ENCODE results near the gene CD180. TPM values are rescaled to one million over a fixed set of nuclear protein-coding genes. Genes with fewer than 3 reads are reported as not detected.

The CD180 gene
- total RNA-seq, 1 donor from 2014 or later: 0.24 TPM

GRCh38 chr5:67209141-67209771 lies 12.7 kb upstream of the CD180 start:
- ATAC-seq: peak; percentile 75

- ATAC-seq: no peak
Measured at GRCh38 chr5:67208403-67208802, 11.8 kb upstream of the CD180 start.

GRCh38 chr5:67206929-67207328 lies 10.3 kb upstream of the CD180 start:
- peak; percentile 90 for ATAC-seq

GRCh38 chr5:67206461-67206860 lies 9.9 kb upstream of the CD180 start:
- no peak for ATAC-seq

- ATAC-seq: no peak
Measured at GRCh38 chr5:67205981-67206380, 9.4 kb upstream of the CD180 start.

GRCh38 chr5:67204821-67205220 lies 8.2 kb upstream of the CD180 start:
- ATAC-seq: no peak

GRCh38 chr5:67203701-67204074 lies 7.1 kb upstream of the CD180 start:
- ATAC-seq: no peak

- no peak for ATAC-seq
Measured at GRCh38 chr5:67202828-67203227, 6.2 kb upstream of the CD180 start.

GRCh38 chr5:67201897-67202549 lies 5.4 kb upstream of the CD180 start:
- ATAC-seq: no peak

GRCh38 chr5:67200809-67201562 lies 4.4 kb upstream of the CD180 start:
- no peak for ATAC-seq

- no peak for ATAC-seq
Measured at GRCh38 chr5:67199859-67200258, 3.3 kb upstream of the CD180 start.

GRCh38 chr5:67198917-67199316 lies 2.3 kb upstream of the CD180 start:
- no peak for ATAC-seq

- no peak for ATAC-seq
Measured at GRCh38 chr5:67197536-67197935, 937 bp upstream of the CD180 start.

GRCh38 chr5:67195406-67196275 lies 958 bp downstream of the CD180 start:
- peak; percentile 15 for ATAC-seq

GRCh38 chr5:67194166-67194565 lies 2.4 kb downstream of the CD180 start:
- ATAC-seq: no peak

- no peak for ATAC-seq
Measured at GRCh38 chr5:67193439-67193807, 3.2 kb downstream of the CD180 start.

- no peak for ATAC-seq
Measured at GRCh38 chr5:67192719-67193438, 3.7 kb downstream of the CD180 start.

- no peak for ATAC-seq
Measured at GRCh38 chr5:67190861-67191260, 5.7 kb downstream of the CD180 start.

GRCh38 chr5:67190410-67190809 lies 6.2 kb downstream of the CD180 start:
- no peak for ATAC-seq

- no peak for ATAC-seq
Measured at GRCh38 chr5:67189931-67190330, 6.7 kb downstream of the CD180 start.

GRCh38 chr5:67189079-67189354 lies 7.6 kb downstream of the CD180 start:
- no peak for ATAC-seq

GRCh38 chr5:67188274-67189078 lies 8.1 kb downstream of the CD180 start:
- no peak for ATAC-seq
